GM12878 (cell line): Measurements from ENCODE around the gene RAD51. TPM values are rescaled to one million over a fixed set of nuclear protein-coding genes. Genes with fewer than 3 reads are reported as not detected.

Source experiments
- ATAC-seq: fragments of 200-7000 bp; cut with Tn5 transposase; 3 replicates; pipeline ENCODE4 v1.9.1; 2020; ENCODE audit warnings: mild to moderate bottlenecking, moderate library complexity
- BruUV-seq: library from RNA; stranded (reverse); fragments of 400-500 nt; replicated peaks from 2 replicates; lab custom pipeline; 2021; lab: Mats Ljungman, UMichigan
- CTCF ChIA-PET: fragments of 300-600 bp; sonication (Branson Sonifier 250); formaldehyde crosslinking; extraction: SDS; loops from one replicate; lab custom pipeline; 2021; ENCODE audit warnings: inconsistent platforms; lab: Yijun Ruan, JAX
- POLR2A ChIA-PET: fragments of 350-600 bp; formaldehyde crosslinking; extraction: SDS; loops from one replicate; lab custom pipeline; 2021; ENCODE audit warnings: inconsistent platforms; lab: Charles Lee
- RAD21 ChIA-PET: fragments of 300-600 bp; sonication (Branson Sonifier 250); formaldehyde crosslinking; loops from one replicate; lab custom pipeline; 2023; ENCODE audit warnings: antibody characterized with exemption; ENCODE audit not compliant: unreplicated experiment; lab: Charles Lee
- SMC1A ChIA-PET: fragments of 300-600 bp; sonication (Branson Sonifier 250); formaldehyde crosslinking; loops from one replicate; lab custom pipeline; 2023; ENCODE audit not compliant: unreplicated experiment, uncharacterized antibody; lab: Charles Lee
- DNase-seq: peaks from one replicate; pipeline ENCODE4 v3.0.0-alpha.2; 2011; ENCODE audit warnings: low read depth, low spot score
- FAIRE-seq: peaks from 3 replicates; lab custom pipeline; 2011; peaks lifted over from hg19 to GRCh38; lab: Jason Lieb, UNC
- H2AFZ ChIP-seq: 2 replicates; pipeline ENCODE4 v1.6.0; 2011; ENCODE audit warnings: low read depth, low read length, control low read depth; ENCODE audit not compliant: control insufficient read depth
- H3K27ac ChIP-seq: 2 replicates; pipeline ENCODE4 v1.5.1; 2011; ENCODE audit warnings: control low read depth; ENCODE audit not compliant: control insufficient read depth, insufficient read depth
- H3K27me3 ChIP-seq, 2 experiments: replicated peaks in 1 of 2; 2 replicates each; pipeline versions ENCODE4 v1.6.0 to v1.6.1; 2011; ENCODE audit warnings: low read length in 1 of 2; ENCODE audit not compliant: control insufficient read depth in 2 of 2, insufficient read depth in 2 of 2
- H3K36me3 ChIP-seq, 2 experiments: 2 replicates each; pipeline ENCODE4 v1.5.1; 2011; ENCODE audit warnings: low read length in 1 of 2; ENCODE audit not compliant: control insufficient read depth in 2 of 2, insufficient read depth in 2 of 2
- H3K4me1 ChIP-seq: 2 replicates; pipeline ENCODE4 v1.6.1; 2011; ENCODE audit warnings: mild to moderate bottlenecking, low read length, moderate library complexity, mixed read lengths; ENCODE audit not compliant: control insufficient read depth, insufficient read depth
- H3K4me2 ChIP-seq: 2 replicates; pipeline ENCODE4 v1.6.0; 2011; ENCODE audit warnings: control low read depth; ENCODE audit not compliant: control insufficient read depth, insufficient read depth
- H3K4me3 ChIP-seq: fragments of 200-600 bp; sonication (generic); 2 replicates; pipeline ENCODE4 v1.5.1; 2016
- H3K79me2 ChIP-seq: 2 replicates; pipeline ENCODE4 v1.6.0; 2011; ENCODE audit warnings: low read length; ENCODE audit not compliant: control insufficient read depth, insufficient read depth
- H3K9ac ChIP-seq: 2 replicates; pipeline ENCODE4 v1.8.0; 2011; ENCODE audit warnings: low read length, control low read depth, mixed read lengths; ENCODE audit not compliant: control insufficient read depth, insufficient read depth
- H3K9me3 ChIP-seq: replicated peaks from 3 replicates; pipeline ENCODE4 v1.5.1; 2011; ENCODE audit warnings: mild to moderate bottlenecking, low read length; ENCODE audit not compliant: control insufficient read depth, insufficient read depth
- H4K20me1 ChIP-seq: 2 replicates; pipeline ENCODE4 v1.6.0; 2011; ENCODE audit not compliant: control insufficient read depth, insufficient read depth
- BCL3 ChIP-seq: IDR thresholded peaks from 2 replicates; pipeline ENCODE4 v1.6.1; 2011; ENCODE audit warnings: borderline replicate concordance, low read depth, mild to moderate bottlenecking, moderate library complexity, low read length; ENCODE audit not compliant: insufficient read depth, poor library complexity, severe bottlenecking
- BHLHE40 ChIP-seq, 2 experiments: fragments of 450-650 bp in 1 of 2; IDR thresholded peaks; 2 replicates each; pipeline ENCODE4 v1.6.1; 2011 to 2017; ENCODE audit warnings: low read depth in 2 of 2, borderline replicate concordance in 1 of 2, improper control_type of control experiment in 1 of 2, low read length in 1 of 2, mild to moderate bottlenecking in 1 of 2
- CBFB ChIP-seq: IDR thresholded peaks from 2 replicates; pipeline ENCODE4 v1.6.1; 2016; ENCODE audit warnings: antibody characterized with exemption, low read depth
- KAT2A ChIP-seq: conservative IDR thresholded peaks from 2 replicates; pipeline ENCODE4 v1.6.1; 2011; ENCODE audit warnings: low read depth, low read length; ENCODE audit not compliant: control insufficient read depth
- MEF2B ChIP-seq: fragments of 450-650 bp; IDR thresholded peaks from 2 replicates; pipeline ENCODE4 v1.6.1; 2018; ENCODE audit warnings: mild to moderate bottlenecking, moderate library complexity; ENCODE audit not compliant: partially characterized antibody, poor library complexity, severe bottlenecking
- MLLT1 ChIP-seq: fragments of 450-650 bp; IDR thresholded peaks from 2 replicates; pipeline ENCODE4 v1.6.1; 2016; ENCODE audit warnings: mild to moderate bottlenecking
- NBN ChIP-seq: fragments of 450-650 bp; IDR thresholded peaks from 2 replicates; pipeline ENCODE4 v1.6.1; 2016
- NFIC ChIP-seq: IDR thresholded peaks from 2 replicates; pipeline ENCODE4 v1.6.1; 2012; ENCODE audit warnings: low read depth, mild to moderate bottlenecking, inconsistent platforms, low read length, moderate library complexity
- NFYB ChIP-seq: IDR thresholded peaks from 2 replicates; pipeline ENCODE4 v1.6.1; 2011; ENCODE audit warnings: low read depth, mild to moderate bottlenecking, low read length, improper control_type of control experiment, moderate library complexity; ENCODE audit not compliant: insufficient read depth
- NRF1 ChIP-seq: conservative IDR thresholded peaks from 2 replicates; pipeline ENCODE4 v1.6.1; 2011; ENCODE audit warnings: mild to moderate bottlenecking, low read depth, low read length, improper control_type of control experiment
- PAX8 ChIP-seq: fragments of 450-650 bp; IDR thresholded peaks from 2 replicates; pipeline ENCODE4 v1.6.1; 2017; ENCODE audit warnings: mild to moderate bottlenecking, moderate library complexity
- RUNX3 ChIP-seq: IDR thresholded peaks from 2 replicates; pipeline ENCODE4 v1.6.1; 2012; ENCODE audit warnings: low read length, inconsistent platforms
- ZNF217 ChIP-seq: fragments of 450-650 bp; IDR thresholded peaks from 2 replicates; pipeline ENCODE4 v1.6.1; 2017; ENCODE audit warnings: antibody characterized with exemption, mild to moderate bottlenecking
- ZNF24 ChIP-seq: fragments of 450-650 bp; IDR thresholded peaks from 2 replicates; pipeline ENCODE4 v1.6.1; 2017; ENCODE audit warnings: antibody characterized with exemption, mild to moderate bottlenecking
- ZNF687 ChIP-seq: fragments of 450-650 bp; IDR thresholded peaks from 2 replicates; pipeline ENCODE4 v1.6.1; 2017; ENCODE audit warnings: mild to moderate bottlenecking, moderate library complexity
- WGBS: methylation state at CpG from one replicate; pipeline ENCODE4 v1.1.6; 2016; ENCODE audit warnings: low lambda C conversion rate; ENCODE audit not compliant: insufficient replicate concordance, insufficient coverage; ENCODE audit errors: missing lambda C conversion rate; 5-methylcytosine and 5-hydroxymethylcytosine counted together
- in situ Hi-C: fragments of 300-500 bp; cut with MboI; formaldehyde crosslinking; loops from 9 replicates; pipeline ENCODE4 v1.14.3; 2018; ENCODE audit warnings: mixed read lengths
- intact Hi-C: fragments of 100-400 bp; cut with micrococcal nuclease; formaldehyde crosslinking; loops from one replicate; pipeline ENCODE4 v1.14.2; 2022; ENCODE audit not compliant: unreplicated experiment
- polyA plus RNA-seq, 11 experiments: library from polyadenylated mRNA; depleted of rRNA in 4 of 11; unstranded in 6 of 11; stranded (reverse) in 5 of 11; fragments of >200 nt; fragmentation: Nextera tagmentation in 4 of 11; fragmentation: Illumina TruSeq in 1 of 11; extraction: Ambion mirVana in 4 of 11; extraction: Trizol in 1 of 11; gene quantifications; 1 replicate in 1 of 11; 2 replicates in 10 of 11; pipeline versions ENCODE4 v1.2.1 to v1.2.3, GENCODE V29; 2011 to 2016; ENCODE audit warnings: inconsistent platforms in 2 of 11, missing spikeins in 2 of 11, low read depth in 1 of 11
- total RNA-seq, 4 experiments: library from RNA; depleted of rRNA in 3 of 4; stranded (reverse); fragments of >200 nt in 3 of 4; fragmentation: Illumina TruSeq in 1 of 4; extraction: Trizol in 1 of 4; gene quantifications; 2 replicates each; pipeline versions ENCODE4 v1.2.1 to v1.2.3, GENCODE V29; 2013 to 2021

RAD51 gene
- total and polyA plus RNA-seq, 10 of the 15 experiments (the other 5 are each of a cell fraction or from before 2014, with no cell fraction given) = 13.1 to 55.0 (median 30.6) TPM

GRCh38 chr15:40769274-40770146 lies 74.5 kb downstream of the RAD51 start, which contains the start of gene C15orf62:
TSS of gene C15orf62 (plus strand) at chr15:40769980. CDS start at chr15:40770496, 516 bp downstream.
- Histone ChIP-seq H3K4me3 (no peak within 1 kb of the TSS), H3K27ac (peak within 1 kb of the TSS; percentile 65), H3K36me3 (peaks cover 0 to 7% of the 10 kb centered on the region in 2 experiments; a peak in 2 of 4 replicates), H3K79me2 (no peaks in the 10 kb centered on the region), H3K9me3 (no peaks in the 10 kb centered on the region), H3K4me1 (peaks cover 32% of the 10 kb centered on the region), H3K4me2 (peak within 1 kb of the TSS; percentile 52), H3K9ac (peak within 1 kb of the TSS; percentile 41), H4K20me1 (no peaks in the 10 kb centered on the region), H2AFZ (peak within 1 kb of the TSS; percentile 25), H3K27me3 (no peaks in the 10 kb centered on the region)
- in situ Hi-C loops = no loop called here
- peak; percentile 51 for ATAC-seq
- no peak for FAIRE-seq
- CTCF ChIA-PET = interaction anchor here (0.7 to 3.1 kb wide), 15 partner anchors 9 to 250 kb away, joined by 3 to 17 read pairs (median 4); partner anchors contain the start of gene RAD51
- RAD21 ChIA-PET = interaction anchor here (0.7 to 3.3 kb wide), 5 partner anchors 12 to 125 kb away, joined by 4 to 11 read pairs (median 4); partner anchors contain the start of gene VPS18
- DNase-seq = peak; percentile 53
- POLR2A ChIA-PET = interaction anchor here (0.8 to 2.7 kb wide), 7 partner anchors 10 to 462 kb away, joined by 3 to 12 read pairs (median 3); partner anchors contain the start of gene RAD51
- SMC1A ChIA-PET = interaction anchor here (1.0 to 1.5 kb wide), 6 partner anchors 13 to 90 kb away, joined by 3 to 6 read pairs (median 4); partner anchors contain the start of gene RAD51
- 45% methylated on average over 28 of the region's 28 CpGs for WGBS
- intact Hi-C loops = no loop called here
- BruUV-seq = no TSS peak
- TF ChIP-seq ZNF24 (no peak), RUNX3 (peak; percentile 8; the same call in 1 of the 2 replicates), PAX8 (no peak), BHLHE40 (IDR thresholded peaks at IDR 0.05; ENCODE audit: borderline replicate concordance in 1 of 2, low read depth in 2 of 2, low read length in 1 of 2) (peak; percentile 56 to 83), ZNF217 (no peak), ZNF687 (no peak), MEF2B (peak; percentile 92), NFYB (no peak), NBN (0 out of 2 replicates have a peak, but pooled peaks have one; percentile 29), MLLT1 (0 out of 2 replicates have a peak, but pooled peaks have one; percentile 19), BCL3 (no peak), CBFB (peak; percentile 27; the same call in 1 of the 2 replicates), KAT2A (no peak), NRF1 (no peak), NFIC (no peak)
